WTC11 (cell line): ENCODE results near the gene TMEM229B. TPM values are rescaled to one million over a fixed set of nuclear protein-coding genes. Genes with fewer than 3 reads are reported as not detected.

Experiments
- ATAC-seq: fragments of 200-7000 bp; cut with Tn5 transposase; 2 replicates; pipeline ENCODE4 v1.10.0; 2021; ENCODE audit warnings: mild to moderate bottlenecking, moderate library complexity
- CTCF ChIA-PET: fragments of 300-600 bp; sonication (Branson Sonifier 250); formaldehyde crosslinking; loops from one replicate; lab custom pipeline; 2021; ENCODE audit warnings: antibody characterized with exemption; lab: Charles Lee
- POLR2A ChIA-PET: fragments of 350-600 bp; sonication (Branson Sonifier 250); formaldehyde crosslinking; loops from one replicate; lab custom pipeline; 2021; ENCODE audit warnings: antibody characterized with exemption; lab: Charles Lee
- DNase-seq: peaks from one replicate; pipeline ENCODE4 v3.0.0; 2021; ENCODE audit warnings: low spot score
- H3K27ac Mint-ChIP-seq: 2 replicates; pipeline ENCODE4 v1.8.0; 2021; ENCODE audit warnings: mixed read lengths
- H3K27me3 Mint-ChIP-seq: 2 replicates; pipeline ENCODE4 v1.8.0; 2021; ENCODE audit warnings: low read depth, mild to moderate bottlenecking, moderate library complexity, mixed read lengths
- H3K36me3 Mint-ChIP-seq: 2 replicates; pipeline ENCODE4 v1.8.0; 2021; ENCODE audit warnings: mixed read lengths
- H3K4me1 Mint-ChIP-seq: 2 replicates; pipeline ENCODE4 v1.8.0; 2022; ENCODE audit warnings: mixed read lengths
- H3K4me3 Mint-ChIP-seq: 2 replicates; pipeline ENCODE4 v1.8.0; 2021; ENCODE audit warnings: mild to moderate bottlenecking, moderate library complexity, mixed read lengths
- H3K9me3 Mint-ChIP-seq: 2 replicates; pipeline ENCODE4 v1.8.0; 2021; ENCODE audit warnings: mixed read lengths
- EMX1 ChIP-seq: fragments of 250-450 bp; sonication (Bioruptor Pico); IDR thresholded peaks from 2 replicates; pipeline ENCODE4 v1.8.0; 2021; ENCODE audit warnings: mild to moderate bottlenecking
- ETV6 ChIP-seq: sonication (generic); formaldehyde crosslinking; IDR thresholded peaks from 2 replicates; pipeline ENCODE4 v1.8.1; 2022; ENCODE audit warnings: mild to moderate bottlenecking, missing genetic modification reagents
- FOXJ3 ChIP-seq: sonication (generic); formaldehyde crosslinking; IDR thresholded peaks from 2 replicates; pipeline ENCODE4 v1.9.0; 2021; ENCODE audit warnings: missing genetic modification reagents, mild to moderate bottlenecking, borderline replicate concordance
- GRHL2 ChIP-seq: fragments of 250-450 bp; sonication (Bioruptor Pico); IDR thresholded peaks from 2 replicates; pipeline ENCODE4 v1.8.0; 2022; ENCODE audit warnings: mild to moderate bottlenecking, moderate library complexity; ENCODE audit not compliant: insufficient replicate concordance, severe bottlenecking
- GTF2I ChIP-seq: fragments of 250-450 bp; sonication (Bioruptor Pico); conservative IDR thresholded peaks from 2 replicates; pipeline ENCODE4 v1.4.0; 2021; ENCODE audit warnings: mild to moderate bottlenecking
- KAT7 ChIP-seq: sonication (generic); formaldehyde crosslinking; IDR thresholded peaks from 2 replicates; pipeline ENCODE4 v1.8.1; 2023; ENCODE audit warnings: missing genetic modification reagents, mild to moderate bottlenecking, borderline replicate concordance
- NR1H2 ChIP-seq: sonication (generic); formaldehyde crosslinking; IDR thresholded peaks from 2 replicates; pipeline ENCODE4 v1.9.0; 2021; ENCODE audit warnings: mild to moderate bottlenecking, moderate library complexity, missing genetic modification reagents
- NR2C2 ChIP-seq: sonication (generic); formaldehyde crosslinking; IDR thresholded peaks from 2 replicates; pipeline ENCODE4 v1.8.0; 2022; ENCODE audit warnings: mild to moderate bottlenecking, missing genetic modification reagents
- OVOL2 ChIP-seq: fragments of 250-450 bp; sonication (Bioruptor Pico); IDR thresholded peaks from 2 replicates; pipeline ENCODE4 v1.9.0; 2021; ENCODE audit warnings: mild to moderate bottlenecking, borderline replicate concordance
- SP1 ChIP-seq: sonication (generic); formaldehyde crosslinking; conservative IDR thresholded peaks from 2 replicates; pipeline ENCODE4 v1.8.1; 2022; ENCODE audit warnings: missing genetic modification reagents
- ZNF219 ChIP-seq: sonication (generic); formaldehyde crosslinking; IDR thresholded peaks from 2 replicates; pipeline ENCODE4 v1.8.0; 2023; ENCODE audit warnings: missing genetic modification reagents, mild to moderate bottlenecking, borderline replicate concordance
- ZNF263 ChIP-seq: sonication (generic); formaldehyde crosslinking; IDR thresholded peaks from 2 replicates; pipeline ENCODE4 v1.8.1; 2022; ENCODE audit warnings: low read depth, mild to moderate bottlenecking, moderate library complexity, missing genetic modification reagents
- ZNF396 ChIP-seq: fragments of 250-450 bp; sonication (Bioruptor Pico); IDR thresholded peaks from 2 replicates; pipeline ENCODE4 v1.8.0; 2021; ENCODE audit warnings: mild to moderate bottlenecking, moderate library complexity, borderline replicate concordance
- total RNA-seq: library from RNA; stranded (reverse); gene quantifications from 3 replicates; pipeline ENCODE4 v1.2.3, GENCODE V29; 2021
- TF ChIP-seq, protein P1 (sequence below): sonication (generic); formaldehyde crosslinking; IDR thresholded peaks from 2 replicates; pipeline ENCODE4 v1.8.1; 2022; ENCODE audit warnings: mild to moderate bottlenecking, moderate library complexity, missing genetic modification reagents
- TF ChIP-seq, protein P2 (sequence below): sonication (generic); formaldehyde crosslinking; IDR thresholded peaks from 2 replicates; pipeline ENCODE4 v1.8.0; 2023; ENCODE audit warnings: missing genetic modification reagents, mild to moderate bottlenecking, borderline replicate concordance
- TF ChIP-seq, protein P3 (sequence below): sonication (generic); formaldehyde crosslinking; IDR thresholded peaks from 2 replicates; pipeline ENCODE4 v1.8.0; 2022; ENCODE audit warnings: missing genetic modification reagents
- TF ChIP-seq, protein P4 (sequence below): sonication (generic); formaldehyde crosslinking; IDR thresholded peaks from 2 replicates; pipeline ENCODE4 v1.8.0; 2022; ENCODE audit warnings: mild to moderate bottlenecking, missing genetic modification reagents

TMEM229B gene
- total RNA-seq, 1 experiment from 2014 or later: 0.90 TPM

DNA sequence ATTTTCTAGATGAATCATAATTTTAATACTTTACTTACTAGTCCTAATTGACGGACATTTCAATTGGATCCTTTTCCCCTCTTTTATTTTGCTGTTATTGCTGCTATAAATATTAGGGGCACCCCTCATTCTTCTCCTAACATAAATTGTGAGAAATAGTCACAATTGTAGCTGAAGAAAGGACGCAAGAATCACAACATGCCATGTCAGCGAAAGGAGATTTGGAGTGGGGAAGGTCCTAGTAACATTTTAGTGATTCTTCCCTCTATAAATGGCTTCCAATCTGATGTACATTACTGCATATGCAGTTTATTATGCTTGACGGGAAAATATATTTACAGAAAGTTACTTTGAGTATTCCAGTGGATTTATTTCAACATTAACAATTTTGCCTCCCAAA, 36.9 kb upstream of the TMEM229B start:
- Mint-ChIP-seq H3K36me3 (no peaks in the 10 kb centered on the region), H3K4me3 (no peak overlapping the region), H3K9me3 (no peaks in the 10 kb centered on the region), H3K27me3 (peaks cover 6% of the 10 kb centered on the region), H3K27ac (no peak overlapping the region), H3K4me1 (peaks cover 15% of the 10 kb centered on the region)
- CTCF ChIA-PET: interaction anchor here (1.8 to 4.5 kb wide), 7 partner anchors 17 to 178 kb away, joined by 13 to 173 read pairs (median 38); partner anchors contain the start of gene PIGH
- no peak for DNase-seq
- TF ChIP-seq GTF2I (CRISPR knock-in tag): no peak
- TF ChIP-seq SP1 (CRISPR knock-in tag): no peak
- no peak for TF ChIP-seq ZNF396 (CRISPR knock-in tag)
- TF ChIP-seq, protein P1, sequence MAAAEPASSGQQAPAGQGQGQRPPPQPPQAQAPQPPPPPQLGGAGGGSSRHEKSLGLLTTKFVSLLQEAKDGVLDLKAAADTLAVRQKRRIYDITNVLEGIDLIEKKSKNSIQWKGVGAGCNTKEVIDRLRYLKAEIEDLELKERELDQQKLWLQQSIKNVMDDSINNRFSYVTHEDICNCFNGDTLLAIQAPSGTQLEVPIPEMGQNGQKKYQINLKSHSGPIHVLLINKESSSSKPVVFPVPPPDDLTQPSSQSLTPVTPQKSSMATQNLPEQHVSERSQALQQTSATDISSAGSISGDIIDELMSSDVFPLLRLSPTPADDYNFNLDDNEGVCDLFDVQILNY: no peak
- no peak for TF ChIP-seq ZNF219 (CRISPR knock-in tag)
- TF ChIP-seq NR1H2 (CRISPR knock-in tag): no peak
- no peak for TF ChIP-seq ETV6
- TF ChIP-seq, protein P2, sequence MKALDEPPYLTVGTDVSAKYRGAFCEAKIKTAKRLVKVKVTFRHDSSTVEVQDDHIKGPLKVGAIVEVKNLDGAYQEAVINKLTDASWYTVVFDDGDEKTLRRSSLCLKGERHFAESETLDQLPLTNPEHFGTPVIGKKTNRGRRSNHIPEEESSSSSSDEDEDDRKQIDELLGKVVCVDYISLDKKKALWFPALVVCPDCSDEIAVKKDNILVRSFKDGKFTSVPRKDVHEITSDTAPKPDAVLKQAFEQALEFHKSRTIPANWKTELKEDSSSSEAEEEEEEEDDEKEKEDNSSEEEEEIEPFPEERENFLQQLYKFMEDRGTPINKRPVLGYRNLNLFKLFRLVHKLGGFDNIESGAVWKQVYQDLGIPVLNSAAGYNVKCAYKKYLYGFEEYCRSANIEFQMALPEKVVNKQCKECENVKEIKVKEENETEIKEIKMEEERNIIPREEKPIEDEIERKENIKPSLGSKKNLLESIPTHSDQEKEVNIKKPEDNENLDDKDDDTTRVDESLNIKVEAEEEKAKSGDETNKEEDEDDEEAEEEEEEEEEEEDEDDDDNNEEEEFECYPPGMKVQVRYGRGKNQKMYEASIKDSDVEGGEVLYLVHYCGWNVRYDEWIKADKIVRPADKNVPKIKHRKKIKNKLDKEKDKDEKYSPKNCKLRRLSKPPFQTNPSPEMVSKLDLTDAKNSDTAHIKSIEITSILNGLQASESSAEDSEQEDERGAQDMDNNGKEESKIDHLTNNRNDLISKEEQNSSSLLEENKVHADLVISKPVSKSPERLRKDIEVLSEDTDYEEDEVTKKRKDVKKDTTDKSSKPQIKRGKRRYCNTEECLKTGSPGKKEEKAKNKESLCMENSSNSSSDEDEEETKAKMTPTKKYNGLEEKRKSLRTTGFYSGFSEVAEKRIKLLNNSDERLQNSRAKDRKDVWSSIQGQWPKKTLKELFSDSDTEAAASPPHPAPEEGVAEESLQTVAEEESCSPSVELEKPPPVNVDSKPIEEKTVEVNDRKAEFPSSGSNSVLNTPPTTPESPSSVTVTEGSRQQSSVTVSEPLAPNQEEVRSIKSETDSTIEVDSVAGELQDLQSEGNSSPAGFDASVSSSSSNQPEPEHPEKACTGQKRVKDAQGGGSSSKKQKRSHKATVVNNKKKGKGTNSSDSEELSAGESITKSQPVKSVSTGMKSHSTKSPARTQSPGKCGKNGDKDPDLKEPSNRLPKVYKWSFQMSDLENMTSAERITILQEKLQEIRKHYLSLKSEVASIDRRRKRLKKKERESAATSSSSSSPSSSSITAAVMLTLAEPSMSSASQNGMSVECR (CRISPR knock-in tag): no peak
- no peak for TF ChIP-seq KAT7 (CRISPR knock-in tag)
- POLR2A ChIA-PET: no interaction called here
- no peak for ATAC-seq

DNA sequence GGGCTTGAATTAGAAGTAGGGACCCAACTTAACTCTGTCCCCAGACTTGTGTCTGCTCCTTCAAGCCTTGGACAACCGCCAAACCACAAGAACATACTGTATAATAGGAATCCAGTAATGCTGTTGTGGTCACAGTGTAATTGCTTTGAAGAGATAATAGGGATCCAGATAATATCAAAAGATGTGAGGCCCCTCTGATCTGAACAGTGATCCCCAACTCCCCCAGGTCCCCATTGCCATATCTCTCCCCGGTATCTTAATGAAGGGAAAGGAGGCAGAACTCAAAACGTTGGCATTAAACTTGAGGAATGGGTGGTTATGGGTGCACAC, 36.1 kb upstream of the TMEM229B start:
- CTCF ChIA-PET: interaction anchor here (1.3 to 4.2 kb wide), 3 partner anchors 17 to 98 kb away, joined by 3 to 89 read pairs (median 3); no protein-coding TSS in a partner anchor
- no peak for TF ChIP-seq FOXJ3 (CRISPR knock-in tag)
- TF ChIP-seq GRHL2: no peak
- TF ChIP-seq, protein P2 (CRISPR knock-in tag): no peak
- TF ChIP-seq ZNF263 (CRISPR knock-in tag): no peak
- TF ChIP-seq NR2C2 (CRISPR knock-in tag): no peak
- TF ChIP-seq, protein P3, sequence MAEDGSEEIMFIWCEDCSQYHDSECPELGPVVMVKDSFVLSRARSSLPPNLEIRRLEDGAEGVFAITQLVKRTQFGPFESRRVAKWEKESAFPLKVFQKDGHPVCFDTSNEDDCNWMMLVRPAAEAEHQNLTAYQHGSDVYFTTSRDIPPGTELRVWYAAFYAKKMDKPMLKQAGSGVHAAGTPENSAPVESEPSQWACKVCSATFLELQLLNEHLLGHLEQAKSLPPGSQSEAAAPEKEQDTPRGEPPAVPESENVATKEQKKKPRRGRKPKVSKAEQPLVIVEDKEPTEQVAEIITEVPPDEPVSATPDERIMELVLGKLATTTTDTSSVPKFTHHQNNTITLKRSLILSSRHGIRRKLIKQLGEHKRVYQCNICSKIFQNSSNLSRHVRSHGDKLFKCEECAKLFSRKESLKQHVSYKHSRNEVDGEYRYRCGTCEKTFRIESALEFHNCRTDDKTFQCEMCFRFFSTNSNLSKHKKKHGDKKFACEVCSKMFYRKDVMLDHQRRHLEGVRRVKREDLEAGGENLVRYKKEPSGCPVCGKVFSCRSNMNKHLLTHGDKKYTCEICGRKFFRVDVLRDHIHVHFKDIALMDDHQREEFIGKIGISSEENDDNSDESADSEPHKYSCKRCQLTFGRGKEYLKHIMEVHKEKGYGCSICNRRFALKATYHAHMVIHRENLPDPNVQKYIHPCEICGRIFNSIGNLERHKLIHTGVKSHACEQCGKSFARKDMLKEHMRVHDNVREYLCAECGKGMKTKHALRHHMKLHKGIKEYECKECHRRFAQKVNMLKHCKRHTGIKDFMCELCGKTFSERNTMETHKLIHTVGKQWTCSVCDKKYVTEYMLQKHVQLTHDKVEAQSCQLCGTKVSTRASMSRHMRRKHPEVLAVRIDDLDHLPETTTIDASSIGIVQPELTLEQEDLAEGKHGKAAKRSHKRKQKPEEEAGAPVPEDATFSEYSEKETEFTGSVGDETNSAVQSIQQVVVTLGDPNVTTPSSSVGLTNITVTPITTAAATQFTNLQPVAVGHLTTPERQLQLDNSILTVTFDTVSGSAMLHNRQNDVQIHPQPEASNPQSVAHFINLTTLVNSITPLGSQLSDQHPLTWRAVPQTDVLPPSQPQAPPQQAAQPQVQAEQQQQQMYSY (CRISPR knock-in tag): no peak
- TF ChIP-seq OVOL2 (CRISPR knock-in tag): no peak
- TF ChIP-seq EMX1 (CRISPR knock-in tag): no peak
- TF ChIP-seq, protein P4, sequence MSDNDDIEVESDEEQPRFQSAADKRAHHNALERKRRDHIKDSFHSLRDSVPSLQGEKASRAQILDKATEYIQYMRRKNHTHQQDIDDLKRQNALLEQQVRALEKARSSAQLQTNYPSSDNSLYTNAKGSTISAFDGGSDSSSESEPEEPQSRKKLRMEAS (CRISPR knock-in tag): no peak
- no peak for ATAC-seq
- no peak overlapping the region for H3K4me3 Mint-ChIP-seq
- H3K27me3 Mint-ChIP-seq: peaks cover 10% of the 10 kb centered on the region
- no peak overlapping the region for H3K27ac Mint-ChIP-seq
- no peaks in the 10 kb centered on the region for H3K9me3 Mint-ChIP-seq
- H3K36me3 Mint-ChIP-seq: no peaks in the 10 kb centered on the region
- H3K4me1 Mint-ChIP-seq: peaks cover 10% of the 10 kb centered on the region
- no peak for DNase-seq
- POLR2A ChIA-PET: no interaction called here
